GM12874 (cell line): ENCODE measurements around the gene POU2F1.

Experiments used
- TF ChIP-seq, protein P1 (sequence below): IDR thresholded peaks from 2 replicates; pipeline ENCODE4 v1.5.1; 2011; ENCODE audit warnings: low read depth, mild to moderate bottlenecking, control low read depth, low read length, moderate library complexity; ENCODE audit not compliant: insufficient read depth

POU2F1 gene

DNA sequence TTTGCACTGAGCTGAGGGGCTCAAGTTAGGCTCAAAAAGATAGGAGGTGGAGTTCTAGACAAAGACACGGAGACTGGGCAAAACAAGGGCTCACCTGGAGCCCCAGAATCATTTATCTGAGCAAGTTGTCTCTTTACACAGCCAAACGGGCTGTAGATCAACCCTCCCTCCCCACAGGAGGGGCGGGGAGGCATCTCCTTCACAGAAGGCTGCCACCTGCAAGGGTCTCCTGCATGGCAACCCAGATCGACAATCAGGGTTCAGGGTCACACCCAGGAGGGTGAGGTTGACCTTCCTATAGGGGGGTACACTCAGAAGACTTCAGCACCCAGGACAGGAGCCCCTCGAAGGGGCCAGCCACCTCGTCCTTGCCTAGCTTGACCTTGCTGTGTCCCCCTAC, 213.6 kb downstream of the POU2F1 start:
- TF ChIP-seq, protein P1, sequence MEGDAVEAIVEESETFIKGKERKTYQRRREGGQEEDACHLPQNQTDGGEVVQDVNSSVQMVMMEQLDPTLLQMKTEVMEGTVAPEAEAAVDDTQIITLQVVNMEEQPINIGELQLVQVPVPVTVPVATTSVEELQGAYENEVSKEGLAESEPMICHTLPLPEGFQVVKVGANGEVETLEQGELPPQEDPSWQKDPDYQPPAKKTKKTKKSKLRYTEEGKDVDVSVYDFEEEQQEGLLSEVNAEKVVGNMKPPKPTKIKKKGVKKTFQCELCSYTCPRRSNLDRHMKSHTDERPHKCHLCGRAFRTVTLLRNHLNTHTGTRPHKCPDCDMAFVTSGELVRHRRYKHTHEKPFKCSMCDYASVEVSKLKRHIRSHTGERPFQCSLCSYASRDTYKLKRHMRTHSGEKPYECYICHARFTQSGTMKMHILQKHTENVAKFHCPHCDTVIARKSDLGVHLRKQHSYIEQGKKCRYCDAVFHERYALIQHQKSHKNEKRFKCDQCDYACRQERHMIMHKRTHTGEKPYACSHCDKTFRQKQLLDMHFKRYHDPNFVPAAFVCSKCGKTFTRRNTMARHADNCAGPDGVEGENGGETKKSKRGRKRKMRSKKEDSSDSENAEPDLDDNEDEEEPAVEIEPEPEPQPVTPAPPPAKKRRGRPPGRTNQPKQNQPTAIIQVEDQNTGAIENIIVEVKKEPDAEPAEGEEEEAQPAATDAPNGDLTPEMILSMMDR, result no peak

DNA sequence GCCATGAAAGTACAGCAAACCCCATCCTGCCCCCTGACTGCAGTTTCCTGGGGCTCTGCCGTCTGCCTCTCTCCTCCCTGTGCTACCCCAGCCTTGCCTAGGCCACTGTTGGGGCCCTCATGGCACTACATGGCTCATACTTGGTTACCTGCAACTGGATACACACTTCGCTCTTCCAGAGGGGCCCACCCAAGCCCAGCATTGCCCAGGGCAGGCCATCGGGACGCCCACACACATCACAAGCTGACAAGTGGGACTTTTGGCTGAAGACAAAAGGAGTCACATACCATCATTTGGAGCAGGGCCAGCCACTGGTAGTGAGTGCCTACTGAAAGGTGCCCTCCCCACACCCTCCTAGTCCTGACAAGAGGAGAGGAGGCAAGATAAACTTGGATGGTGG, 214.8 kb downstream of the POU2F1 start:
- TF ChIP-seq, protein P1, result no peak

DNA sequence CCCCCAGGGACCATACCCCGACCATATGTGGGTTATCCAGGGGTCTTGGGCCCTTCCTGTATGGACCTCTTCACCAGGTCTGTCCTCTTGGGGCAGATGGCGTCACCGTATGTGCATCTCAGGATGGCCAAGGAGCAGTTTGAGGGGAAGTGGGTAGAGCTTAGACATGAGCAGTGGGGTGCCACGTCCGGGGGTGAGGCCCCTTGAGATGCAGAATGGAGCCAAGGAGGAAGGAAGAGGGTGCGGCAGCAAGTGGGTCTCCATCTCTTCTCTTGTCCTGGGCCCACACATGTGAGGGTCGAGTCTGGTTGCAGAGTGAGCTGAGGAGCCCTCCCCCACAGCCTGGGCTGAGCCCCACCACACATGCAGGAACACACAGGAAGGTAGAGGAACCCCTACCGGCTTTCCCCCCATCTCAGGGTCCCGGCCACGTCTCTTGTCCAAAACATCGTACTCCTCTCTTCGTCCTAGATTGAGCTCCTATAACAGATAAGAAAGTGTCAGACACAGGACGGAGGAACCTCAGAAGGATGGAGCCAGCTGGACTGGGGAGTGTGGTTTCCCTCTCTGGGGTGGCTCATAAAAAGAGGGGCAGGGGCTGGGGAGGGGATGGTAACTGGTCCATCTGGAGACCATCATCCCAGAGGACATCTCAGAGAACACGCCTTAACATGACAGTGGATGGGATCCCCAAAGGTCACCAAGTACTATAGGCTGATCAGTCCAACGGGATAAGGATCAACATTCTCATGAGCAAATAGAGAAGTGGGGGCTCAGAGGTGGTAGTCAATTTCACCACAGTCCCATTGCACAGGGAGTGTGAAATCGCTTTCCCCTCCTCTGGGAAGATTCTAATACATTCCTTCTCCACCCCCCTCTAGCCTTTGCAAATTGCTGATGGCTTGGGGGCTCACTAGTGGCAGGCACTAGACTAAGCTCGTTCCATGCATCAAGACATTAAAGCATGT, 217.8 kb downstream of the POU2F1 start:
- TF ChIP-seq, protein P1, result no peak

DNA sequence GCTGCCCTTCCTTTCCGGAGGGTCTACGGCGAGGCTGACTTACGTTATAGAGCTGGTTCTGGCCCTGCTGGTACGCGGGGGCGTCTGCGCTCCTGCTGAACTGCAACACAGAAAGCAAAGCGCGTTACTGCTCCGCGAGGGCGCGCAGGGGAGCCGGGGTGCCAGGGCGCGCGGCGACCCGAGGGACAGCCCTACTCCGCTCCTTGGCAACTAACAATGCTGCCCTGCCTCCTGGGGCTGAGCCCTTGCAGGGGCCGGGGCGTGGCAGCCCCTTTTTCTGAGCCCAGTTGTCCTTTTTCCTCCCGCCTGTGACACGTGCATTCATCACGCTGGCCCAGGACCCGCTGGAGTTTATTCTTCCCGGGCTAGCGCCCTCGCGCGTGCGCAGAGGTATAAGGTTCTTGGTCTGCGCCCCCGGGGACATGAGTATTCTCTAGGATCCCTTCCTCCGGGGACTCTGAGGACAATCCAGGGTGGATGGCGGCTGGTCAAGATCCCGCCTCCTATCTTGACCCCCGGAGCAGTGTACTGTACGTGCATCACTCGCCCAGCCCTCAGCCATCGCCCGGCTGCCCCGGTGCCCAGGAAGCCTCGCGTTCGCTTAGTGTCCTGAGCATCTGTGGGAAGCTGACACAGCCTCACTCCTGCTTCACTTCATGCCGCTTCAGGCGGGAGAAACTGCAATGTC, 218.8 kb downstream of the POU2F1 start:
- TF ChIP-seq, protein P1, result no peak; the same call in 1 of the 2 replicates

DNA sequence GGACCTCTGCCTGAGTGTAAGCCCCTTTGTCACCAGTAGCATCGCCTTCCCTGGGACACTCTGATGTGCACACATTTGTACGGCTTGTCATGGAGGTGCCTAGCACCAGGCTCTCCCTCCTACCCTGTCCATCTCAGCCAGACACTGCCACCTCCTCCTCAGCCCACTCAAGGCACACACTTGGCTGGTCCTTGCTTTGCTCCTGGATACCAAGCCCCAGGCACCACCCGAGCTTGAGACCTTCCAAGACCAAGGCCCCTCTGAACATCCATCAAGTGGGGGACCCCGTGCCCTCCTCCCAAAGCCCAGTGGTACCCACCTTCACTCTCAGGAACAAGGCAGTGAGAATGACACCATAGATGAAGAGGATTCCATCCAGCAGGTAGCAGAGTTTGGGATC, 219.7 kb downstream of the POU2F1 start:
- TF ChIP-seq, protein P1, result no peak

DNA sequence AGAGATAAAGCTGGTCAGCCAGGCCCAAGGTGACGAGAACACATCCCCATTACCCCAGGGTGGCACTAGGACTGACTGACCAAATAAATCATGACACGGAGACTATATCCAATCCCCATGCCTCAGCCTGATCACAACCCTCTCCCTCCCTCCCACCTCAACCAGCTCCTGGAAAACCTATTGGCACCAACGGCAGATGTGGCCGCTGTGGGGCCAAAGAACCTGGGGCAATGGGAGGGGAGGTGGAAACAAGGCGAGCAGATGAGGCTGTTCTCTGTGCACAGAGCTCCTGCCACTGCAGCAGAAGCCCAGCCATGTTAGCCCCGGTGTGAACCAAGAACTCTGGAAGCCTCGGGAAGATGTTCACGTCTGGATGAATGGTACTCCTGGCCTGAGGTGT, 220.1 kb downstream of the POU2F1 start:
- TF ChIP-seq, protein P1, result no peak

DNA sequence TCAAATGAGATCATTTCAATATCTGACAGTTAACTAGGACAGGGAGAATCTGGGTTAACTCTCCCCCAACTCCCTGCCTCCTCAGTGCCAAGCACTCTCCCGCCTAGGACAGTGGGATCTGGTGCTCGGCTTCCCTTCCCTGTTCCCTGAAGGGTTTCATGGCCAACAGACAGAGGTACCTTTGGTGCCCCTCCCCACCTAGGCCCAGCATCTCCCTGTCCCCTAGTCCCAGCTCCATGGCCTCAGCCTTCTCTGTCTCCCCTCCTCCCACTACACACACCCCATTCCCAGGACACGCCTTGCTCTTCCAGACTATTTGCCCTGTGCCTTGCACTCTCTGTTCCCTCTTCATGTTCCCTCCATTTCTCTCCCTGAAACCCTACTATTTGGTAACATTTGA, 220.5 kb downstream of the POU2F1 start:
- TF ChIP-seq, protein P1, result no peak
